ENCODE data around the gene BOD1L2.

BOD1L2 gene

DNA sequence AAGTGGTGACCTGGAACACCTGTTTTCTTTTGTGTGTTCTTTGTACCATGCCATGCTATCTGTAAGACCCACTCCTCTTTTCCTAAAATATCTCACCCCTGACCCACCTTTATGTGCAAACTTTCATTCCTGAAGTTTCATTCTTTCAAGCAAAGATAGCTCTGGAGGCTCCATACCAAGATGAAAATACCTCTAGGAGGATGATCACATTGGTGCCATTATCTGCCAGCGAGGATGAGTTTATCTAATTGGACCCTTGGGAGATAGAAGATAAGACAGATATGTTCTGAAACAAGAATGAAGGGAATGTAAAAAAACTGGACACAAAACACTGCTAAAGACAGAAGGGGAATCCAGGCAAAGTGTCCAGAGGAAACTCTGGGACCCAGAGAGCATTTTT, 24.1 kb downstream of the BOD1L2 start:
- Histone ChIP-seq H3K9me2 (replicated peaks; ENCODE audit: low read depth, low read length) (no peaks in the 10 kb centered on the region), H3K27me3 (ENCODE audit: insufficient read depth, low read length, poor library complexity, severe bottlenecking) (no peaks in the 10 kb centered on the region), H3K4me2 (ENCODE audit: low read depth, low read length, poor library complexity, severe bottlenecking) (no peak overlapping the region)

DNA sequence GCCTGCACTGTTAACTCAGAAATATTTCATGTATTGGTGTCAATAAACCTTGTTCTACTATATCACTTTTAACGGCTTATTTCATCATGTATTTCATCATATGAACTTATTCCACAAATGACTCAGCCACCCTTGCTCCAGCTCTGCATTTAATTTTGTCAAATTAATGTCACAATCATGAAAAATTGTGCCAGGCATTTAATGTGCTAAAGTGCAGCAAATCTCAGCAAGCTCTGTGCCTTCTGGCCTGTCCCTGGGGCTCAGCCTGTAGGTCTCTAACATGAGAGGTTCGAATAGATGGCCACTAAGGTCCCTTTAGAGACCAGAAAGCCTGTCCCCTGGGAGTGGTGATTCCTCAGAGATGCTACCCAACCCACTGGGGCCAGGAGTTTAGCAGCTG, 28.6 kb downstream of the BOD1L2 start:
- no peaks in the 10 kb centered on the region for H3F3A ChIP-seq (ENCODE audit: low read depth)
- H3K36me3 ChIP-seq (ENCODE audit: insufficient read depth, low read length), result no peaks in the 10 kb centered on the region
- no peaks in the 10 kb centered on the region for H3K27me3 ChIP-seq (ENCODE audit: insufficient read depth, low read length, poor library complexity, severe bottlenecking)
- H3K9ac ChIP-seq (ENCODE audit: low read depth, low read length, poor library complexity, severe bottlenecking), result no peak overlapping the region
- H3K9me2 ChIP-seq (replicated peaks; ENCODE audit: low read depth, low read length), result no peaks in the 10 kb centered on the region
- H2AFZ ChIP-seq (ENCODE audit: low read length), result no peak overlapping the region
- no peaks in the 10 kb centered on the region for H4K20me1 ChIP-seq (ENCODE audit: insufficient read depth, low read length, poor library complexity, severe bottlenecking)
- no peaks in the 10 kb centered on the region for H3K4me1 ChIP-seq (ENCODE audit: insufficient read depth, low read length, poor library complexity, severe bottlenecking)
- H3K4me2 ChIP-seq (ENCODE audit: low read depth, low read length, poor library complexity, severe bottlenecking), result no peak overlapping the region
- no peaks in the 10 kb centered on the region; the same call in 1 of the 2 replicates for H3K9me3 ChIP-seq (ENCODE audit: insufficient read depth, low read depth, low read length)
- H3K79me2 ChIP-seq (ENCODE audit: insufficient read depth, low read length), result no peaks in the 10 kb centered on the region
- TF ChIP-seq, protein P1, sequence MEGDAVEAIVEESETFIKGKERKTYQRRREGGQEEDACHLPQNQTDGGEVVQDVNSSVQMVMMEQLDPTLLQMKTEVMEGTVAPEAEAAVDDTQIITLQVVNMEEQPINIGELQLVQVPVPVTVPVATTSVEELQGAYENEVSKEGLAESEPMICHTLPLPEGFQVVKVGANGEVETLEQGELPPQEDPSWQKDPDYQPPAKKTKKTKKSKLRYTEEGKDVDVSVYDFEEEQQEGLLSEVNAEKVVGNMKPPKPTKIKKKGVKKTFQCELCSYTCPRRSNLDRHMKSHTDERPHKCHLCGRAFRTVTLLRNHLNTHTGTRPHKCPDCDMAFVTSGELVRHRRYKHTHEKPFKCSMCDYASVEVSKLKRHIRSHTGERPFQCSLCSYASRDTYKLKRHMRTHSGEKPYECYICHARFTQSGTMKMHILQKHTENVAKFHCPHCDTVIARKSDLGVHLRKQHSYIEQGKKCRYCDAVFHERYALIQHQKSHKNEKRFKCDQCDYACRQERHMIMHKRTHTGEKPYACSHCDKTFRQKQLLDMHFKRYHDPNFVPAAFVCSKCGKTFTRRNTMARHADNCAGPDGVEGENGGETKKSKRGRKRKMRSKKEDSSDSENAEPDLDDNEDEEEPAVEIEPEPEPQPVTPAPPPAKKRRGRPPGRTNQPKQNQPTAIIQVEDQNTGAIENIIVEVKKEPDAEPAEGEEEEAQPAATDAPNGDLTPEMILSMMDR (conservative IDR thresholded peaks at IDR 0.05; ENCODE audit: low read length), result no peak
- TF ChIP-seq EZH2phosphoT487 (IDR thresholded peaks at IDR 0.05; ENCODE audit: borderline replicate concordance), result no peak
- H3K4me3 ChIP-seq (ENCODE audit: low read length, poor library complexity, severe bottlenecking), result no peak overlapping the region

More for the DNA sequence above, 24.1 kb downstream of the BOD1L2 start:
- H3K79me2 ChIP-seq (ENCODE audit: insufficient read depth, low read length), result no peaks in the 10 kb centered on the region
- H3K36me3 ChIP-seq (ENCODE audit: insufficient read depth, low read length), result no peaks in the 10 kb centered on the region
- H3K4me1 ChIP-seq (ENCODE audit: insufficient read depth, low read length, poor library complexity, severe bottlenecking), result no peaks in the 10 kb centered on the region
- no peaks in the 10 kb centered on the region for H3F3A ChIP-seq (ENCODE audit: low read depth)
- H4K20me1 ChIP-seq (ENCODE audit: insufficient read depth, low read length, poor library complexity, severe bottlenecking), result no peaks in the 10 kb centered on the region
- H3K9me3 ChIP-seq (ENCODE audit: insufficient read depth, low read depth, low read length), result no peaks in the 10 kb centered on the region; the same call in 1 of the 2 replicates
- no peak for TF ChIP-seq EZH2phosphoT487 (IDR thresholded peaks at IDR 0.05; ENCODE audit: borderline replicate concordance)
- TF ChIP-seq, protein P1 (conservative IDR thresholded peaks at IDR 0.05; ENCODE audit: low read length), result no peak
- H3K9ac ChIP-seq (ENCODE audit: low read depth, low read length, poor library complexity, severe bottlenecking), result no peak overlapping the region
- no peak overlapping the region for H3K4me3 ChIP-seq (ENCODE audit: low read length, poor library complexity, severe bottlenecking)
- H2AFZ ChIP-seq (ENCODE audit: low read length), result no peak overlapping the region

DNA sequence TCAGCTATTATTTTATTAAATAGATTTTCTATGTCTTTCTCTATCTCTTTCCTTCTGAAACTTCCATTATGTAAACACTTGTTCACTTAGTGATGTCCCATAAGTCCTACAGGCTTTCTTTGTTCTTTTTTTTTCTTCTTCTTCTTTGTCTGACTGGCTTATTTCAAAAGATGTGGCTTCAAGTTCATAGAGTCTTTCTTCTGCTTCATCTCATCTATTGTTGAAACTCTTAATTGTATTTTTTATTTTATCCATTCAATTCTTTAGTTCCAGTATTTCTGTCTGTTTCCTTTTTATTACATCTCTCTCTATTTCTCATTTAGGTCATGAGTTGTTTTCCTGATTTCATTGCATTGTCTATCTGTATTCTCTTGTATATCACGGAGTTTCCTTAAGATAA, 38.5 kb downstream of the BOD1L2 start:
- Histone ChIP-seq H4K20me1 (ENCODE audit: insufficient read depth, low read length, poor library complexity, severe bottlenecking) (no peaks in the 10 kb centered on the region), H3K4me3 (ENCODE audit: low read length, poor library complexity, severe bottlenecking) (no peak overlapping the region), H3K4me1 (ENCODE audit: insufficient read depth, low read length, poor library complexity, severe bottlenecking) (no peaks in the 10 kb centered on the region), H3K4me2 (ENCODE audit: low read depth, low read length, poor library complexity, severe bottlenecking) (no peak overlapping the region), H3K36me3 (ENCODE audit: insufficient read depth, low read length) (no peaks in the 10 kb centered on the region), H3K79me2 (ENCODE audit: insufficient read depth, low read length) (no peaks in the 10 kb centered on the region), H3K27me3 (ENCODE audit: insufficient read depth, low read length, poor library complexity, severe bottlenecking) (no peaks in the 10 kb centered on the region), H3K9me3 (ENCODE audit: insufficient read depth, low read depth, low read length) (peaks cover 13% of the 10 kb centered on the region; the same call in 1 of the 2 replicates), H2AFZ (ENCODE audit: low read length) (no peak overlapping the region), H3K9ac (ENCODE audit: low read depth, low read length, poor library complexity, severe bottlenecking) (no peak overlapping the region), H3K9me2 (replicated peaks; ENCODE audit: low read depth, low read length) (no peaks in the 10 kb centered on the region), H3F3A (ENCODE audit: low read depth) (no peaks in the 10 kb centered on the region)
- TF ChIP-seq, protein P1 (conservative IDR thresholded peaks at IDR 0.05; ENCODE audit: low read length), result no peak
- no peak for TF ChIP-seq EZH2phosphoT487 (IDR thresholded peaks at IDR 0.05; ENCODE audit: borderline replicate concordance)

Data from Loucy (cell line).